ENCODE results near the gene RAD51B. TPM values are rescaled to one million over a fixed set of nuclear protein-coding genes. Genes with fewer than 3 reads are reported as not detected.

The RAD51B gene
- total RNA-seq, 1 experiment from 2014 or later = 10.8 TPM

DNA sequence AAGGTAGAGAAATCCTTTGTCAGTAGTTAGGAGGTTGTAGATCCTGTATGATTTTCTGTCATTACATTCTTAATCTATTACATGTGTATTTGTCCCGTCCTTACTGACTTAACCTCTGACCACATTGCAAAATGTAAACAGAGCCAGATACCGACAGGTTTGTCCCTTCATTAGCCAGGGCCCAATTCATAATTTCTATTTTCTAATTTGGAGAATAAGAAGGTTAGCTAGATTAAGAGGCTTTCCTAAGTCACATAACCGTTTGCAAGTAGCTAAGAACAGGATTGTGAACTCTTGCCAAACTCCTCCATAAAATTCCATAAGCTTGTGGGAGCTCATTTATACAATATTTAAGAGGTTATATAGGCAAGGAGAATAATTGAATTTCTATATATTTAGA lies 352.6 kb downstream of the RAD51B start:
- no peaks in the 10 kb centered on the region for H3K9me2 ChIP-seq (replicated peaks; ENCODE audit: low read length)
- no peaks in the 10 kb centered on the region for H3K79me2 ChIP-seq (ENCODE audit: low read length)
- CTCF ChIA-PET = interaction anchor here (0.6 kb wide), 1 partner anchor 75 kb away, joined by 3 read pairs; no protein-coding TSS in a partner anchor
- H3K9ac ChIP-seq (ENCODE audit: low read length) = peak overlapping the region; percentile 15
- TSS peak; percentile 75 for BruUV-seq (replicated peaks)
- DNase-seq (peak; percentile 63), ATAC-seq (peak; percentile 58)
- H3K4me1 ChIP-seq (ENCODE audit: insufficient read depth, low read length) = peaks cover 45% of the 10 kb centered on the region
- TF ChIP-seq EZH2 (IDR thresholded peaks at IDR 0.05; ENCODE audit: low read length, unreplicated experiment) = no peak
- TF ChIP-seq, protein P1, sequence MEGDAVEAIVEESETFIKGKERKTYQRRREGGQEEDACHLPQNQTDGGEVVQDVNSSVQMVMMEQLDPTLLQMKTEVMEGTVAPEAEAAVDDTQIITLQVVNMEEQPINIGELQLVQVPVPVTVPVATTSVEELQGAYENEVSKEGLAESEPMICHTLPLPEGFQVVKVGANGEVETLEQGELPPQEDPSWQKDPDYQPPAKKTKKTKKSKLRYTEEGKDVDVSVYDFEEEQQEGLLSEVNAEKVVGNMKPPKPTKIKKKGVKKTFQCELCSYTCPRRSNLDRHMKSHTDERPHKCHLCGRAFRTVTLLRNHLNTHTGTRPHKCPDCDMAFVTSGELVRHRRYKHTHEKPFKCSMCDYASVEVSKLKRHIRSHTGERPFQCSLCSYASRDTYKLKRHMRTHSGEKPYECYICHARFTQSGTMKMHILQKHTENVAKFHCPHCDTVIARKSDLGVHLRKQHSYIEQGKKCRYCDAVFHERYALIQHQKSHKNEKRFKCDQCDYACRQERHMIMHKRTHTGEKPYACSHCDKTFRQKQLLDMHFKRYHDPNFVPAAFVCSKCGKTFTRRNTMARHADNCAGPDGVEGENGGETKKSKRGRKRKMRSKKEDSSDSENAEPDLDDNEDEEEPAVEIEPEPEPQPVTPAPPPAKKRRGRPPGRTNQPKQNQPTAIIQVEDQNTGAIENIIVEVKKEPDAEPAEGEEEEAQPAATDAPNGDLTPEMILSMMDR (conservative IDR thresholded peaks at IDR 0.05; ENCODE audit: low read depth, low read length) = no peak
- TF ChIP-seq EZH2phosphoT487 (IDR thresholded peaks at IDR 0.05; ENCODE audit: borderline replicate concordance, low read length) = no peak
- H3K9me3 ChIP-seq (ENCODE audit: low read length) = no peaks in the 10 kb centered on the region
- H3F3A ChIP-seq (ENCODE audit: low read length, unreplicated experiment) = peaks cover 13% of the 10 kb centered on the region
- 0 out of 2 replicates have a peak overlapping the region, but pooled peaks have one; percentile 1 for H2AFZ ChIP-seq (ENCODE audit: low read length)
- H3K27me3 ChIP-seq (ENCODE audit: low read length) = no peaks in the 10 kb centered on the region
- H3K4me2 ChIP-seq (ENCODE audit: low read length) = peak overlapping the region; percentile 66
- H3K36me3 ChIP-seq (ENCODE audit: low read depth, low read length) = no peaks in the 10 kb centered on the region
- H4K20me1 ChIP-seq (ENCODE audit: low read length) = no peaks in the 10 kb centered on the region
- 0 out of 2 replicates have a peak overlapping the region, but pooled peaks have one; percentile 1 for H3K4me3 ChIP-seq (ENCODE audit: low read length)
- intact Hi-C loops (cut with micrococcal nuclease) = loop anchor here (1.0 to 2.0 kb wide), 2 partner anchors 32 to 61 kb away; no protein-coding TSS in a partner anchor
- peak overlapping the region; percentile 69 for H3K27ac ChIP-seq (ENCODE audit: low read length)
- POLR2A ChIA-PET (ENCODE audit: unreplicated experiment) = interaction anchor here (0.6 kb wide), 4 partner anchors 40 to 621 kb away, joined by 3 to 10 read pairs (median 4); partner anchors contain the start of gene ZFP36L1

DNA sequence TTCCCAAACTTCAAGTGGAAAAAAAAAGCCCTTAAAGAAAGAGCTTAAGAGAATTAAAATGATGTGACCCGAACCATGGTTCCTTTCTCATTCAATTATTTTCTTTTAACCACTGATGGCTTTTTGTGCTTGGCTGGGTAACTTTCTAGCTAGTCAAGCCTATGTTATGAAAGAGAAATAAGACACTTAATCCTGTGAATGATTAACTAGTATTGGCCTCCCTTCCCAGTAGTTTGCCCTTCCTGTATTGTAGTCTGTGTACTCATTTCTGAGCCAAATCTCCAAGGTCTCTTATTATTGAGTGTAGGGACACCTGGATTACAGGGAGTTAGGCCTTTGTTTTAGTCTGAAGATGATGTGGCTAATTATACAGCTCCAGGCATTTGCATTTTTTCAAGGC lies 353.0 kb downstream of the RAD51B start:
- peaks cover 13% of the 10 kb centered on the region for H3F3A ChIP-seq (ENCODE audit: low read length, unreplicated experiment)
- TF ChIP-seq EZH2phosphoT487 (IDR thresholded peaks at IDR 0.05; ENCODE audit: borderline replicate concordance, low read length) = no peak
- TF ChIP-seq, protein P1 (conservative IDR thresholded peaks at IDR 0.05; ENCODE audit: low read depth, low read length) = no peak
- TF ChIP-seq EZH2 (IDR thresholded peaks at IDR 0.05; ENCODE audit: low read length, unreplicated experiment) = no peak
- no TSS peak for BruUV-seq (replicated peaks)
- peak overlapping the region; percentile 66 for H3K4me2 ChIP-seq (ENCODE audit: low read length)
- no peaks in the 10 kb centered on the region for H3K9me2 ChIP-seq (replicated peaks; ENCODE audit: low read length)
- no peak overlapping the region for H2AFZ ChIP-seq (ENCODE audit: low read length)
- peak overlapping the region; percentile 15 for H3K9ac ChIP-seq (ENCODE audit: low read length)
- H3K27ac ChIP-seq (ENCODE audit: low read length) = peak overlapping the region; percentile 69
- ChIA-PET POLR2A (ENCODE audit: unreplicated experiment) (interaction anchor here (0.6 to 0.7 kb wide), 5 partner anchors 21 to 620 kb away, joined by 3 to 6 read pairs (median 4); partner anchors contain the start of gene ZFP36L1), CTCF (interaction anchor here (0.6 kb wide), 1 partner anchor 75 kb away, joined by 3 read pairs; no protein-coding TSS in a partner anchor)
- no peak overlapping the region for H3K4me3 ChIP-seq (ENCODE audit: low read length)
- no peaks in the 10 kb centered on the region for H3K27me3 ChIP-seq (ENCODE audit: low read length)
- no peaks in the 10 kb centered on the region for H4K20me1 ChIP-seq (ENCODE audit: low read length)
- ATAC-seq = peak; percentile 91
- intact Hi-C loops (cut with micrococcal nuclease) = loop anchor here (1.0 to 2.0 kb wide), 3 partner anchors 32 to 74 kb away; no protein-coding TSS in a partner anchor
- DNase-seq = peak; percentile 83
- H3K36me3 ChIP-seq (ENCODE audit: low read depth, low read length) = no peaks in the 10 kb centered on the region
- no peaks in the 10 kb centered on the region for H3K9me3 ChIP-seq (ENCODE audit: low read length)
- no peaks in the 10 kb centered on the region for H3K79me2 ChIP-seq (ENCODE audit: low read length)
- peaks cover 49% of the 10 kb centered on the region for H3K4me1 ChIP-seq (ENCODE audit: insufficient read depth, low read length)

All from PC-3 (cell line).